HG02885 (cell line): ENCODE measurements around the gene PRKAG3.
"Not testable (repeated sequence)": the region's sequence is repeated elsewhere in the genome, so short reads cannot be mapped to it uniquely, and the experiment has no call there.

ENCODE experiments used
- ATAC-seq: cut with Tn5 transposase; IDR thresholded peaks from one replicate; pipeline ENCODE4 v1.9.1; 2021; ENCODE audit warnings: mild to moderate bottlenecking; ENCODE audit not compliant: unreplicated experiment, poor library complexity

PRKAG3 gene

DNA sequence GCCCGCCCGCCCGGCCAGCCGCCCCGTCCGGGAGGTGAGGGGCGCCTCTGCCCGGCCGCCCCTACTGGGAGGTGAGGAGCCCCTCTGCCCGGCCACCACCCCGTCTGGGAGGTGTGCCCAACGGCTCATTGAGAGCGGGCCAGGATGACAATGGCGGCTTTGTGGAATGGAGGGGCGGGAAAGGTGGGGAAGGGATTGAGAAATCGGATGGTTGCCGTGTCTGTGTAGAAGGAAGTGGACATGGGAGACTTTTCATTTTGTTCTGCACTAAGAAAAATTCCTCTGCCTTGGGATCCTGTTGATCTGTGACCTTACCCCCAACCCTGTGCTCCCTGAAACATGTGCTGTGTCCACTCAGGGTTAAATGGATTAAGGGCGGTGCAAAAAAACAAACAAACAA is 15.4 kb upstream of the PRKAG3 start:
- ATAC-seq, result not testable (repeated sequence)

DNA sequence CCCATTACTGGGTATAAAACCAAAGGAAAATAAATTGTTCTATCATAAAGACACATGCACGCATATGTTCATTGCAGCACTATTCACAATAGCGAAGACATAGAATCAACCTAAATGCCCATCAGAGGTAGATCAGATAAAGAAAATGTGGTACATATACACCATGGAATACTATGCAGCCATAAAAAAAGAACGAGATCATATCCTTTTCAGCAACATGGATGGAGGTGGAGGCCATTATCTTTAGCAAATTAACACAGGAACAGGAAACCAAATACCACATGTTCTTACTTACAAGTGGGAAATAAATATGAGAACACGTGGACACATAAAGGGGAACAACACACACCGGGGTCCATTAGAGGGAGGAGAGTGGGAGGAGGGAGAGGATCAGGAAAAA is 12.7 kb upstream of the PRKAG3 start:
- not testable (repeated sequence) for ATAC-seq

- ATAC-seq, result no peak
These were observed 8.3 kb upstream of the PRKAG3 start for GRCh38 chr2:218839888-218840287.

GRCh38 chr2:218839430-218839829 is 7.8 kb upstream of the PRKAG3 start:
- no peak for ATAC-seq

DNA sequence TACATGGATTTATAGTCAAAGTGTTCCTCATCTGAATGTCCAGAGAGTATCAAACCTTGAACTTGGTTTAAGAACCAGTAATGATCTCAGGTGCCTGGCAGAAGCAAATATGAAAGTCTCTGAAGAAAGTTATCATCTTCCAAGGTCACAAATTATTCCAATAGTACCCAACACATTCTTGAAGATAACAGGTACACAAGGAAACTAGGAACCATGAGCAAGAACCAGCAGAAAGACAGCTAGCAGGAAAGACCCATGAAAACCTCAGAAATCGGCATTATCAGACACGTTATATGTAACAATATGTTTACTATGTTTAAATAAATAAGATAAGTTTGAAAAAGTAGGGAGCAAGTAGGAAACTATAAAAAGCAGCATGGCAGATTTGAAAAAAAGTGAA is 5.9 kb upstream of the PRKAG3 start:
- no peak for ATAC-seq

DNA sequence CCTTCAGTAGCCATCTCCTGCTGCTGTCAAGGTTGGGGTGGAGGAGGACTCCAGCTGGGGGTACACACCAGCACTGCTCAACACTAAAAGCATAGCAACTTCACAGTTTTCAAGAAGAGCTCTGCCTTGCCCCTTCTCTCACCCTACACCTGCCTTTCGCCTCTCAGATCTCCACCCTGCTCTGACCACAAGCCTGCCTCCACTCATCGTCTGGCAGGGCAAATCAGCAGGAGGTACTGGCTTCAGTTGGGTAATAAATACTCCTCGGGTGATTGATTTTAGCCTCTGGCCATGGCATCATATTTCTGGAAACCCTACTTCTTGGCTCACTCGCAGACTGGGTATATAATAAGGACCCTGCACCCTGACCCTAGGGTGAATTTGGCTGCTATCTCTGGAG is 3.1 kb upstream of the PRKAG3 start:
- ATAC-seq, result no peak

DNA sequence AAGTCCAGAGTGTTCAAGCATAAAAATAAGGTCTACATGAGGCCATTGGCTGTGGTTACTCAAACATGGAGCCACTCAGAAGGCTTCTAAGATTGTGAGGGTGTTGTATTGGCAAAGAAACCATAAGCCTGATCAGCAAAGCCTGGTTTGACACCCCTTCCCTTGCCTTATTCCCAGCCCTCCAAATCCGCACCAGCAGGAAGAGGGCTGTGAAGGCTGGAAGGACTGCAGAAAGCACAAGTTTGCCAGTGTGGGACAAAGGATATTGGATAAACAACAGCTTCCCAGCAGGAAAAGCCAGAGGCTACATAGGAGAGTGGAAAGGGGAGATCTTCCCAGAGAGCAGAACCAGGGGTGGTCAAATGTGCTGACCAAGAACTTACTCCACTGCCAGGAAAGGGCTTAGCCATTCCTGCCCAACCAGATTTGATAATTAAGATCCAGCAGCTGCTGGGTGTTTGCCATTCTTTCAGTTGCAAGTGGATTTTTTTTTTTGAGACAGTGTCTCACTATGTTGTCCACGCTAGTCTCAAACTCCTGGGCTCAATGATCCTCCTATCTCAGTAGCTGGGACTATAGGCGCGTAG is 1.5 kb upstream of the PRKAG3 start:
- ATAC-seq, result no peak

DNA sequence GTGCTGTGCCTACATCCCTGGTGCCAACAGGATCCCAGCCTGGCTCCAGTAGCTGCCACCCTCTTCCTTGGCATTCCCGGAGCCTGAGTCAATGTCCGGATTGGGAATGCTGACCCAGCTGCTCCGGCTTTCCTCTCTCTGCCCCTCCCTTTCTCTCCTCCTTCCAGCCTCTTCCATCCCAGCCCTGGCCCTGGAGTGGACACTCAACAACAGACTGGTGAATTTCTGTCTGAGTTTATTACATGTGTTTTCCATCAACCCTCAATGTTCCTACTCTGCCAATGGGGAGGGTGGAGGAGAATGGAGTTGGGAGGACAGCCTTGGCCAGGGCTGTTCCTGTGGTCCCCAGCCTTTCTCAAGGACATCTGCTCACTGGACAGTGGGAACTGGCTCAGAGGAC is 917 bp upstream of the PRKAG3 start:
- ATAC-seq, result no peak

DNA sequence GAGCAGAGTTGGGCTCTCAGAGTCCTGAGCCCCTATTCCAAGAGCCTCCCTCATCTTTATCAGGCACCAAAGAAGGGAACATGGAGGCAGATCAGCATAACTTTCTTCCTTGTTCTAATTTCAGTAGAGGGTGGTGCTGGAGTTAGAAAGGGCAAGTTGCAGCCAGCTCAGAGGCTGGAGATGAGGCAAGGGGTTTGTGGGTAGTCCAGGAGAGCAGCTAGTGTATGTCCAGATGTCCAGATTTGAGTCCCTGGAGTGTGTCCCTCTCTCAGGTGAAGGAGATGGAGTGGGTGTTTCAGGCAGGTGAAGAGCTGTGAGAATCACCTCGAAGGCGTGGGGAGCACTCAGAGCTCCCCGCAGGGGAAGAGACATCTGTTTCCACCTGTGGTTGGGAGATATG is 478 bp upstream of the PRKAG3 start:
- no peak for ATAC-seq

DNA sequence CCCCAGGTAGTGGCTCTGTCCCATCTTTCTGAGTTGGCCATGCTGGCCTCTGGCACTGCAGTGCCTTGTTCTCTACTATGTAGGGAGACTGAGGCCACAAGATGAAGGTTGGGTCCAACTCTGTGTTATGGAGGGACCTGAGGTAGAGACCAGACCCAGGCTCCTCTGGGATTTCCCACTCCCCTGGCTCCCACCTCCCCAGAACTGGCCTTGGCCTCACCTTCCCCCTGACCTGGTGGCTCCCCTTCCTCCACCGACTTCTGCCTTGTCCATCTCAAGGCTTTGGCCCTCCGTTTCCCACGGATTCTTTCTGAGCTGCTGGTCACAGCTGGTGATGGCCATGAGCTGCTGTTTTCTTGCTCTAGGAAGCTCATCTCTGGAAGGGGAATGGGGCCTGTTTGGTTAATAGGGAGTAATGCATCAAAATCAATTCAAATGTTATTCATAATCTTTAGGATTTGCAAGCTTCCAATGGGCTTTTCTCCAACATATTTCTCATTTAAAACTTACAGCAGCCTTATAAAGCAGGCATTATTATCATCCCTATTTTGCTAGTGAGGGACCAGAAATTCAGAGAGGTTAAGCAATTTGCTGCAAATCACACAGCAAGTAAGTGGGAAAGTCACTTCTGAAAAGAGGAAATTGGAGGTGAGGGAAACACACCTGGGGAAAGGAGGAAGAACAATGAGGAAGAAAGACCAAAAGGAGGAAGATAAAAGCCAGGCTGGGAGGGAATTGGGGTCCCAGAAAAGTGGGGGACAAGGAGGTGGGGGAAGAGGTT is 887 bp downstream of the PRKAG3 start:
- no peak for ATAC-seq

DNA sequence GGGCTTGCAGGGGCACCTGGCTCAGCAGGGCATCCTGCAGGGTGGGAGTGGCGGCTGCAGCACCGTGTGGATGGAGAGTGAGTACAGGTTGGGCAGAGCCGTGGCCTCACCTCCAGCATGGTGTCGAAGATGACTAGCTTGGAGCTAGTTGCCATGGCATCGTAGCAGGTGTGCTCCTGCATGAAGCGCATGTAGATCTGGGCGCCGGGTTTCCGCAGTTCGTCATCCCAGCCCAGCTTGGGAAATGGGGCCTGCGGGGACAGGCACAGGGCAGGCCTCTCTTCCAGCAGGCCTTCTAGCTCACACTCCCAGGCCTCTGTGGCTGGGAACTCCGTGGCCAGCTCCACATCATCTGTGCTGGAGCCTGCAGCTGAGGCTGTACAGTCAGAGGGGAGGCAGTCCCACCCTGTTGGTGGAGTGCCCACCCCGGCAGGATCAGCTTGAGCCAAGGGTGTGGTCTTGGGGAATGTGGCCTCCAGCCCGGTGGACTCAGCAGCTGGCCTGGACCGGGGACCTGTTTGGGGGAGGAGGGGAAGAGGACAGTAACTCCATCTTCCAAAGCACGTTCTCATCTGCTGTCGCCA is 1.6 kb downstream of the PRKAG3 start:
- no peak for ATAC-seq

DNA sequence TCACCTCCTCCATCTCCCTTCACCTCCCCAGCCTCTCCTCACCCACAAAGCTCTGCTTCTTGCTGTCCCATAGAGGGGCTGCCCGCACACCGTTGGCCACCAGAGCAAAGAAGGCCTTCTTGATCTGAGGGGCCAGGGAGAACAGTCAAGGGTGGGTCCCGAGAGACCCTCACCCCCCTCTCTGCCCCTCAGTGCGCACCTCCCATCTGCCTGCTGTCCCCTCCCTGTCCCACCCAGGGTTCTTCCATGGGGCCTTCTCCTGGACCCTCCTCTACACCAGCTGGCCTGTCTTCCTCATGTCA is 3.2 kb downstream of the PRKAG3 start:
- ATAC-seq, result no peak

GRCh38 chr2:218827701-218828476 is 3.7 kb downstream of the PRKAG3 start:
- ATAC-seq, result no peak

- no peak for ATAC-seq
These were observed 4.8 kb downstream of the PRKAG3 start for GRCh38 chr2:218826791-218827190.

DNA sequence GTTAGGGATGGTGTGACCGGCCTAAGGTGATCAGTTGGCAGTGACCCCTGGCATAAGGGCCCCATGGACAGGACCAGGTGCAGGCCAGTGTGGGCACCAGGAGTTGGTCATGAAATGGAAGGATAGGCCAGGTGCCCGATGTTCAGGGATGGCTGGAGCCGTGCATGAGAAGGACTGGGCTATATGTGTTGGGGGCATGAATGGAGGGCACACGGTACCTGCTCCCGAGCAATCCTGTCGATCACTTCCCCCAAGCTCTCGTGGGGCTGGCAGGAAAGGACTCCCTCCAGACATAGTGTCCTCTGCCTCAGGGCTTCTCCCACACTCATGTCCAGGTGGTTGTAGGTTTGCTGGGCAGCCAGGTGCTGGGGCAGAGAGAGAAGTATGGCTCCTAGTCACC is 7.6 kb downstream of the PRKAG3 start:
- ATAC-seq, result no peak

DNA sequence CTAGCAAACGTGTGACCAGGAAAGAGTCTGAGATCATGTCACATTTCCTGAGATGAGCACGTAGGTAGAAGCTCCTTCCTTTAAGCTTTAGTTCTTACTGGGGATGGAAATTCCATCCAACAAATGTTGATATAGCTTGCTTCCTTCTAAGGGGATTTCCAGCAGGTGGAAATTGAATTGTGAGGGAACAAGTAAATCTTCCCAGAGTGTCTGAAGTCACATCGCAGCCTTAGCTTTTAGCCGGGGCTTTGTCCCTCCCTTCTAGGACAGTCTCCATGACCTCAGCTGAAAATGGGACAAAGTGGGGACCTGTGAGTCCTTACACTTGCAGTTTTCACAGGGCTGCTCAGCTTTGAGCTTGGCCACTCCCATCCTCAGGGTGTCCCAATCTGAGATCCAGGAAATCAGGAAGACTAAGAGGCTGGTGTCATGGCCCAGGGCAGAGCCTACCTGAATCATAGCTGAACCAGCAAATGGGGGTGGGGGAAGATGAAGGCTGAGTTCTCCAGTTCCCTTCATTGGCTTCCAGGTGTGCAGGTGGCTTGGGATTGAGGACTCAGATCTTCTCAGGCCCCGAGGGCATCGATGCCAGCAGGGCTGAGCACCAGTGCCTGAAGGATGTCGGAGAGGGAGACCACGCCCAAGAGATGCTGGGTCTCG is 8.3 kb downstream of the PRKAG3 start:
- ATAC-seq, result no peak

- no peak for ATAC-seq
These were observed 9.0 kb downstream of the PRKAG3 start for GRCh38 chr2:218822622-218823021.

DNA sequence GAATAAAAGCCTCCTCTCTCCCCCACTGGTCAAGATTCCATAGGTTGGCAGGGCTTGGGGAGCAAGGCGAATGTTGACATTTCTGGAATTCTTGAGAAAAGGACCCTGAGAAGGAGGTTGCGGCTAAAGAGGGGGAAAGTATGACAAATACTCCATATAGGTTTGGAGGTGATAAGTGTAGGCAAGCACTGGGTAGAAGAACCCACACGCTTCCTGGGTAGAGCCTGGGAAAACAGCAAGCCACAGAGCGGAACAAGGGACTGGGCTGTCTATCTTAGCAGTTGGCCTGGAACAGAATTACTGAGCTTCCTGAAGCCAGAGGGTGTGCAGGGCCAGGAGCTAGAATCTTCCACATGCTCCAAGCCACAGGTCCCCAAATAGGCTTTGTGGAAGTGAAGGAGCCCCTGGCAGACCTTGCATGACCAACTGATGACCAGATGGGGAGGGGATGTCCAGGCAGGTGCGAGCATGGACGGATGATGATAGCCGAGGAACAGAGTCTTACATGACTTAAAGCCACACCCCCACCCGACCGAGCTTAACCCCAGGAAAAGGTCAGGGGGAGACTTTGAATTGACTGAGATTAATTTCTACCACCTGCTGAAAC is 9.9 kb downstream of the PRKAG3 start:
- ATAC-seq, result no peak

- ATAC-seq, result no peak
These were observed 10.7 kb downstream of the PRKAG3 start for GRCh38 chr2:218820746-218821369.

DNA sequence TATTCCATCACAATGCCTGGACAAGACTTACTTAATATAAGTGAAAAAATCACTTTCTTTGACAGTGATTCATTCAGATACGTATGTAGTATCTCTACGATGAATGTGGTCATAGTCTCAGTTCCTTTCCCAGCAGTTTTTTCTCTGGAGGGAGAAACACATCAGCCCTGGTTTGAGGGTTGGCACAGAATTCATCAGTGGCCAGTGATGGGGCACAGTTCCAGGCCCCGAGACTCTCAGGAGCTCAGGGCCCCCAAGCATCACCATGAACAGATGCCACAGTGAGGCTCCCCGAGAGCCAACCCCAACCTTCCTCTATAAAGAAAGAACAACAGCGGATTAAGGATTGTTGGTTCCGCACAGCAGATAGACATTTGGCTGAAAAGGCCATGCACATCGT is 12.5 kb downstream of the PRKAG3 start:
- no peak for ATAC-seq
